ENCODE data around the gene REG1A. TPM values are rescaled to one million over a fixed set of nuclear protein-coding genes. Genes with fewer than 3 reads are reported as not detected.

Gene REG1A
- polyA plus RNA-seq, 4 donors = not detected

- DNase-seq (ENCODE audit: low read depth in 4 of 4, low spot score in 3 of 4) = no peak
Observed at GRCh38 chr2:79124907-79125720, 4.8 kb downstream of the REG1A start.

GRCh38 chr2:79125721-79125985 lies 5.4 kb downstream of the REG1A start:
- no peak for DNase-seq (ENCODE audit: low read depth in 4 of 4, low spot score in 3 of 4)

GRCh38 chr2:79128406-79128805 lies 8.1 kb downstream of the REG1A start:
- no peak for DNase-seq (ENCODE audit: low read depth in 4 of 4, low spot score in 3 of 4)

GRCh38 chr2:79129260-79129659 lies 9.0 kb downstream of the REG1A start:
- DNase-seq (ENCODE audit: low read depth in 4 of 4, low spot score in 3 of 4) = no peak

- no peak for DNase-seq (ENCODE audit: low read depth in 4 of 4, low spot score in 3 of 4)
Observed at GRCh38 chr2:79129804-79130203, 9.5 kb downstream of the REG1A start.

- no peak for DNase-seq (ENCODE audit: low read depth in 4 of 4, low spot score in 3 of 4)
Observed at GRCh38 chr2:79131687-79132086, 11.4 kb downstream of the REG1A start.

GRCh38 chr2:79138385-79138784 lies 18.1 kb downstream of the REG1A start:
- no peak for DNase-seq (ENCODE audit: low read depth in 4 of 4, low spot score in 3 of 4)

GRCh38 chr2:79139423-79139822 lies 19.1 kb downstream of the REG1A start:
- DNase-seq (ENCODE audit: low read depth in 4 of 4, low spot score in 3 of 4) = no peak

- no peak for DNase-seq (ENCODE audit: low read depth in 4 of 4, low spot score in 3 of 4)
Observed at GRCh38 chr2:79155826-79156476, 35.7 kb downstream of the REG1A start.

- no peak for DNase-seq (ENCODE audit: low read depth in 4 of 4, low spot score in 3 of 4)
Observed at GRCh38 chr2:79159030-79159429, 38.7 kb downstream of the REG1A start.

GRCh38 chr2:79159653-79160052 lies 39.4 kb downstream of the REG1A start, which contains the start of gene REG3A:
TSS of gene REG3A (minus strand) at chr2:79159753. CDS start at chr2:79159405, 348 bp downstream.
- no peak for DNase-seq (ENCODE audit: low read depth in 4 of 4, low spot score in 3 of 4)

- no peak for DNase-seq (ENCODE audit: low read depth in 4 of 4, low spot score in 3 of 4)
Observed at GRCh38 chr2:79162132-79162531, 41.8 kb downstream of the REG1A start.

- no peak for DNase-seq (ENCODE audit: low read depth in 4 of 4, low spot score in 3 of 4)
Observed at GRCh38 chr2:79162801-79163200, 42.5 kb downstream of the REG1A start.

- no peak for DNase-seq (ENCODE audit: low read depth in 4 of 4, low spot score in 3 of 4)
Observed at GRCh38 chr2:79171348-79171958, 51.2 kb downstream of the REG1A start.

Other genes starting within 250 kb of the REG1A start
- not detected for gene REG3G, start 94.8 kb upstream of the REG1A start, polyA plus RNA-seq (ENCODE audit: insufficient read length in 4 of 4)
- gene REG1B, start 32.5 kb upstream of the REG1A start, polyA plus RNA-seq (ENCODE audit: insufficient read length in 4 of 4) = not detected
- gene REG3A, start 39.3 kb downstream of the REG1A start, polyA plus RNA-seq (ENCODE audit: insufficient read length in 4 of 4) = not detected